Glomerular endothelial cell (primary cell): Measurements from ENCODE around the gene DHFR. TPM values are rescaled to one million over a fixed set of nuclear protein-coding genes. Genes with fewer than 3 reads are reported as not detected.
"Not testable (repeated sequence)": the region's sequence is repeated elsewhere in the genome, so short reads cannot be mapped to it uniquely, and the experiment has no call there.

Source experiments
- DNase-seq: peaks from one replicate; pipeline ENCODE4 v3.0.0-alpha.2; 2011; ENCODE audit warnings: low read depth, low spot score; ENCODE audit errors: extremely low read depth
- total RNA-seq: library from RNA; depleted of rRNA; stranded (reverse); fragments of >200 nt; gene quantifications from 2 replicates; pipeline ENCODE4 v1.2.3, GENCODE V29; 2015

Gene DHFR
- 6.8 and 18.0 TPM in 2 replicates for total RNA-seq

GRCh38 chr5:80654391-80655230 is at the start of gene DHFR, which contains the start of gene MSH3:
TSS of gene DHFR (minus strand) at chr5:80654983. CDS start at chr5:80654489, 494 bp downstream.
TSS of gene MSH3 (plus strand) at chr5:80654652. CDS start at chr5:80654728, 76 bp downstream.
- peak; percentile 34 for DNase-seq

GRCh38 chr5:80704221-80704620 is 49.4 kb upstream of the DHFR start:
- DNase-seq: no peak

DNA sequence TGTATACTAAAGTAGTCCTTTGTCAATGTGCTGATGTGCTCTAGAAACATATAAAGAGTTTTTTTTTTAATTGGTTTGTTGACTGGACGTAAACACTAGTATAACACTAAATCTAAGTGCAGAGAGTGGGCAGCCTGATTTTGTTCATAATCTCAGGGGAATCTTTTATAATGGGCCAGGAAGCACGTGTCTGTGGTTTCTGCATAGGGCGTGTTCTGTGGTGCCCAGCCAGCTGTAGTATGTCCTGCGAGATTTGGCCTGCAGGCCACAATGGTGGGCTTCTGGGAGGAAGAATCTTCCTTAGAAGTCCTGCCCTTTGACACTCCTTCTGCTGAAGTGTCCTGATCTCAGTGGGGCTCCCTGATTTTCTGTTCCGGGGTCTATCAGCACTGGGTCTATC is 49.0 kb upstream of the DHFR start:
- DNase-seq: no peak

DNA sequence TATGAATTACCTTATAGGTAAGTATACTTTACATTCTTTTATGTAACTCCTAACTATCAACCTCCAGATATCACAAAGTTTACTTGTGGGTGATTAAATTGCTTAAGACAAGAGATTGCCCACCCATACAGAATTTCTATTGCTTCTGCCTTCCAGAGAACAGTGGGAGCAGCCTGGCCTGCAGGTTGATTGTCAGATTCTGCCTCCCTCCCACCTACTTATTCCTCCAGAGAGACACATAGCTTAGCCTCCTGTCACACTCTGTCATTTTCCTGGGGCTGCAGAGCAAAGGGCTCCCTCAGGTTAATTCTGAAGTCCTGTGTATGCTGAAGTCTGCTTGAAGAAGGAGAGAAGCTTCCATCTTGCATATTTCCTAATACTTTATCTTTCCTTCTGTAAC is 48.5 kb upstream of the DHFR start:
- no peak for DNase-seq

- no peak for DNase-seq
Observed at GRCh38 chr5:80701597-80701996, 46.8 kb upstream of the DHFR start.

- DNase-seq: no peak
Observed at GRCh38 chr5:80698369-80698768, 43.6 kb upstream of the DHFR start.

DNA sequence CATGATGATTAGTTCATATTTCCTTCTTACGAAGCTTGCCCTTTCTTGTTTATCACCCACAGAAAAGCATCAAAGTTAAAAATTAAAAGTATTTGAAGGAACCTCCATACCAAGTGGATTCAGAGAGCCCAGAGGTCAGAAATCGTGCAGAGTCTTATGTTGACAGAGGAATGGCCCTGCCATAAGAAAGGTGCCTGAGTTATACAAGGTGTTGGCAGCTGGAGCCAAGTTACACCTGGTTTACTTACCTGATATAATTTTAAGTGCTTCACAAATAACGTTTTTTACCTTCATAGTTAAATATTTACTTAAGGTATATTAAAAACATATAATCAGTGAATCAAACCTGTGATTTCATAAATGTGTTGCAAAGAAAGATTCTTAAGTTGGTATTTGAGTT is 42.3 kb upstream of the DHFR start:
- no peak for DNase-seq

DNA sequence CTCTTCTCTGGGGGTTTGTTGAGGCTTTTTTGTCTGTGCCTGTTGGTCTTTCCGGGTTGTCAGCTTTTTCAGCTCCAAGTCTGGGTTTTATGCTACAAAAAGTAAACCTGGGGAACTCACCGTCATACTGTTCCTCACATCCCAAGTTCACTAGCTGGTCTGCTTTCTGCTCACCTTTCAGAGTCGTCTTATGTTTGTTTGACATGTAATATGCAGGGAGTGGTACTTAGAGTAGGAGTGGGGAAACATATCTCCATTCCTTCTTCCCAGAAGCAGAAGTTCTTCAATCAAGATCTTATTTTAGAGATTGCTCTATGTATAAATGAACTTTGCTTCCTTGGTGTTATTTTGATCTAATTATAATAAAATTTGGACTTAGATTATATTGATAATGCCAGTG is 41.7 kb upstream of the DHFR start:
- no peak for DNase-seq

DNA sequence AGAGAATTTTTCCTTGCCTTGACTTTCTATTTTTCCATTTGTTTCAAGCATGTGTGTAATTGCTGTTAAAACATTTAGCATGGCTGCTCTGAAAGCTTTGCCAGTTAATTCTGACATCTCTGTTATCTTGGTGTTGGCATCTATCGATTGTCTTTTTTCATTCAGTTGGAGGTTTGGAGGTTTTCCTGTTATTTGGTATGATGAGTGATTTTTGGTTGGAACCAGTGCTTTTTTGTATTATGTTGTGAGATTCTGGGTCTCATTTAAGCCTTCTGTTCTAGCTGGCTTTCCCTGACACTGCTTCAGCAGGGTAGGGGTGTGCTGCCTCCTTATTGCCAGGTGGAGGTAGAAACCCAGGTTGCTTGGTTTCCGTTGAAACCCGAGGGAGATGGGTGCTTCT is 40.9 kb upstream of the DHFR start:
- no peak for DNase-seq

- no peak for DNase-seq
Observed at GRCh38 chr5:80689627-80690026, 34.8 kb upstream of the DHFR start.

DNA sequence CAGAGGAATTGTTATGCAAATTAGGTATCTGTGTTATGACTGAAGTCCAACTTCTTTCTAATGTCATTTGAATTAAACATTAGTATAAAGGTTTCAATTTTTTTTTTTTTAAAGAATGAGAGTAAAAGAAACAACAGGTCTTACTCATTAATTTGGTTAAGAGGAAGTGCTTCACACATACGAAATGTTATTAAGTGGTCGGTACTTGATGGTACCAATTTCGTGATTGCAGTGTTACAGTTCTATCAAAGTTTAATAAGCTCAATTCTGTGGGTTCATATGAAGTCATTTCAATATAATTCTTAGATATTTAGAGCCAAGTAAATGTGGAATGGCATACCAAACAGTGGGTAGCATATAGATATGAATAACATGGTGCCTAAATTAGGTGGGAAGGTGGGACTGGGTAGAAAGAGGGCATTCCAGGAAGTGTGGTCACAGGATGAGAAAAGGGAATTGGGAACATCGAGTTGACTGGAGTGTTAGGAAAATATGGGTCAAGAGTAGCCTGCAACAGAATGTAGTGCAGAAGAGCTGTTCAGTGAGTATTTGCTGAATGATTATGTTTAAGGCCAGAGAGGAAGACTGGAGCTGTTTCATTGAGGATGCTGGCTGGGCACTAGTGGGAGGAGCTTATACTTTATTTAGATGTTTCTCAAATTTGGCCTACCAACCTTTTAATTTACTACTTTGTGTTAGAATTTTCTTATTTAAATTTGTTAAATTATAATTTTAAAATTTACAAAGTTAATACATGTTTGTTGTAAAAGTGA is 34.1 kb upstream of the DHFR start:
- no peak for DNase-seq

DNA sequence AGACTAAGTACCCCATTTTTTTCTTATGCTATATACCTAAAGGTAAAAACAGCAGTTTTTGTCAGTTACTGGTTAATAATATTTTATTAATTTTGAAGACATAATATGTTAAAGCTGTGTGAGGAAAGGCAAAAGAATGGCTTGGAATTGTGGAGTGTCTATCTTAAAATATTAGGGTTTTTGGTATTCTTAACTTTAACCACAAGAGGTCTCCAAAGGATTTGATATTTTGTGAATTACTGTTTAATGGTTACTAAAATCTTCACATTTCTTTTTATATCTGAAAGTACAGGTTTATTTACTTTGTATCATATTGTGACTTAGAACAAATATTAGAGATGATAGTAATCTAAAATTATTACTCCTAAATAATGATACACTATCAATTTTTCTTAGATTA is 32.0 kb upstream of the DHFR start:
- no peak for DNase-seq

DNA sequence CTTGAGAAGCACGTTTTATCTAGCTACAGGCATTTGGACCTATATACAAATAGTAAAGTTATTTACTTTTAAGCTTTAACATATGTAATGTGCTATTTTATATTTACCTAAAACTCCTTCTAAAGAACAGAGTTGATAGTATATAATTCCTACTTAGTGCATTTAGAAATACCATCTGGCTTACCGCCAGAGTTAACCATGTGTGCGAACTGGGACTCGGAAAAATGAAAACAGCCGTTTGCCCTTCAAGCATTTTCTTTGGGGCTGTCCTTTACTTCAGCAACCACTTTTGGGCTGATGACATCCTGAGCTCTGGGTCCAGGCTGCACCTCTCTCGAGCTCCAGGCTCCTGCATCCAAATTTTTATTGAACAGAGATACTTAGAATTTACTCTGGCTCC is 21.9 kb upstream of the DHFR start:
- no peak for DNase-seq

DNA sequence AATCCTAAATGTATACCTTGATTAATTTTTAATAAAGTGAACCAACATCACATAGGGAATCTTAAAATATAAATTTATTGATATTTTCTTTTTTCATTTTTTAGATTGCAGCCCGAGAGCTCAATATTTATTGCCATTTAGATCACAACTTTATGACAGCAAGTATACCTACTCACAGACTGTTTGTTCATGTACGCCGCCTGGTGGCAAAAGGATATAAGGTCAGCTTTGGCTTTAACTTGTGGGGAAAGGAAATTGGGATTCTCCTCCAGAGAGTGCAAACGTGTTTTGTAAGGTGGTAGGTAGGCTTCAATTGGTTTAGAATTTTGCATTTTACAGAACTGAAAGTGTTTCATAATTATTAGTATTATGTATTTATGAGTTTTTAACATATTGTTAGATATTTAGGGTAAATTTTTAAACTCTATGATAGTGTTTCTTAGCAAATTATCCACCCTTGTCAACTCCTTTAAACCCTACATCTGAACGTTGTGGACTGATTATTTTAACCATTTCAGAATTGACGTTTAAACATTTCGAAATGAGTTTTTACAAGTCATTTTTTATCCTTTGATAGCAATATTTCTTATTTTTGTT is 17.5 kb upstream of the DHFR start:
- no peak for DNase-seq

- no peak for DNase-seq
Observed at GRCh38 chr5:80668016-80668969, 13.5 kb upstream of the DHFR start.

- DNase-seq: no peak
Observed at GRCh38 chr5:80667384-80667783, 12.6 kb upstream of the DHFR start.

DNA sequence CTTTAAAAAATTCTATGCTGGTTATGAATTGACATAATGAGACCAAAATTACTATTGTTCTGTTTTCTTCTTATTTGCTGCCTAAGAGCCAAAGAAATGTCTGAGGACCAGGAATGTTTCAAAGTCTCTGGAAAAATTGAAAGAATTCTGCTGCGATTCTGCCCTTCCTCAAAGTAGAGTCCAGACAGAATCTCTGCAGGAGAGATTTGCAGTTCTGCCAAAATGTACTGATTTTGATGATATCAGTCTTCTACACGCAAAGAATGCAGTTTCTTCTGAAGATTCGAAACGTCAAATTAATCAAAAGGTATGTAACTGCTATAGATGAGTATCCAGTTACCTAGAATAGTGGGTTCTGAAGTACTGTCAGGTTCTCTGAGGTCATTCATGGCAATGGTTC is 10.3 kb upstream of the DHFR start:
- no peak for DNase-seq

- no peak for DNase-seq
Observed at GRCh38 chr5:80662108-80662507, 7.3 kb upstream of the DHFR start.

DNA sequence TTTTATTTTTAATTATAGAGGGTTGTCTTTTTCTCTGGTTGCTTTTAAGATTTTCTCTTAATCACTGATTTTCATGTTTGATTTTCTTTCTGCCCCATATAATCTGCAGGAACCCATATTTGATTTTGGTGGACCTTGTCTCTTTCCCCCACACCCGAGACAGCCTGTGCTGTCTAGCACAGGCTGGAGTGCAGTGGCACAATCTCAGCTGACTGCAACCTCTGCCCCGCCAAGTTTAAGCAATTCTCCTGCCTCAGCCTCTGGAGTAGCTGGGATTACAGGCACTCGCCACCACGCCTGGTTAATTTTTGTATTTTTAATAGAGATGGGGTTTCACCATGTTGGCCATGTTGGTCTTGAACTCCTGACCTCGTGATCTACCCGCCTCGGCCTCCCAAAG is 5.9 kb upstream of the DHFR start:
- not testable (repeated sequence) for DNase-seq

DNA sequence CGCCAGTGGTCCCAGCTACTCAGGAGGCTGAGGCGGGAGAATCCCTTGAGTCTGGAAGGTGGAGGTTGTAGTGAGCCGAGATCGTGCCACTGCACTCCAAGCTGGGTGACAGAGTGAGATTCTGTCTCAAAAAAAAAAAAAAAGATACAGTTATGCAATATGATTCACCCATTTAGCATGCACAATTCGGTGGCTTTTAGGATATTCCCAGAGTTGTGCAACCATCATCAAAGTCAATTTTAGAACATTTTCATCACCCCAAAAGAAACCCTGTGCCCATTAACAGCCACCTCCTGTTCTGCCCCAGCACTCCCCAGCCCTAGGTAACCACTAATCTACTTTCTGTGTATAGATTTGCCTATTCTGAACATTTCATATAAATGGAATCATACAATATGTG is 4.3 kb upstream of the DHFR start:
- no peak for DNase-seq
